Thoracic aorta endothelial cell (primary cell): ENCODE measurements around the gene SIX4. TPM values are rescaled to one million over a fixed set of nuclear protein-coding genes. Genes with fewer than 3 reads are reported as not detected.

ENCODE experiments used
- total RNA-seq: library from RNA; depleted of rRNA; stranded (reverse); fragments of >200 nt; gene quantifications from 2 replicates; pipeline ENCODE4 v1.2.3, GENCODE V29; 2012

Gene SIX4
- 4.2 and 4.3 TPM in 2 replicates for total RNA-seq

DNA sequence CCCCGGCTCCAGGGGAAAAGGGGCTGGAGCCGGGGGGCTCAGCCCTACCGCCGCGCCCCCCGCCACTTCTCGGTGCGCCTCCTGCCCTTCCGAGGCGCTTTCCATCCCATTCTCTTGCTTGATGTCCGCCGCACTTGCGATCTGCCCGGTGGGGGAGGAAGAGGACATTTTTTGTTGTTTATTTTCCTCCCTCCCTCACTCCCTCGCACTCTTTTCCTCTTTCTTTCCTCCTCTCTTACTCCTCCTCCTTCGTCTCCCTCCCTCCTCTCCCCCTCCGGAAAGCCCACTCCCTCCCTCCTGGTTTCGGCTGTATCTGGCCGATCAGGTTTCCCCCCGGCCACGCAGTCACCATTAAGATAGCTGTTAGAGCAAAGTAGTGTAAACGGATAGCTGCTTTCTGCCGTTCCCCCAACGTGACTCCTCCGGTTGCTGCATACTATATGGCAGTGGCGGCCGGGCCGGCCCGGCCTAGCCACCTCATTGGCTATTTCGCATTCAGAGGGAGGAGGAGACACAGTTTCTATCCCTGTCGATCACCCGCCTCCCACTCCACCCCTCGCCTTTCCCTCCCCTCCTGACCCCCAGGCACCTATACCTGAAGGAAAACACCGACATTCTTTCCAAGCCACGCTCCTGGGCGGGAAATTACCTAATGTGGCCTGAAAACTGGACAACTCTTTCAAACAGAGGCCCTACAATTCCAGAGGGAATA is at the start of gene SIX4:
Gene SIX4, minus strand, starts transcription at position 445 of the 712 bp plus-strand sequence. Its CDS starts 277 bp downstream, at position 168.

GRCh38 chr14:60734465-60735242 is 10.5 kb upstream of the SIX4 start, which contains the start of gene MNAT1:
Gene MNAT1 (plus strand): TSS chr14:60734761. CDS start chr14:60734863, 102 bp downstream.

Other genes starting within 250 kb of the SIX4 start
- gene C14orf39, start 238.3 kb downstream of the SIX4 start, total RNA-seq: 0.07 TPM in 1 of 2 replicates, not detected in the other
- gene SIX6, start 215.2 kb downstream of the SIX4 start, total RNA-seq: not detected in 2 replicates
- gene SIX1, start 74.9 kb downstream of the SIX4 start, total RNA-seq: 0.65 and 1.2 TPM in 2 replicates
- 91.7 and 101 TPM in 2 replicates for gene MNAT1, start 10.4 kb upstream of the SIX4 start, total RNA-seq